GM19438 (cell line): ENCODE results near the gene BCL6.

ENCODE experiments used
- ATAC-seq: cut with Tn5 transposase; IDR thresholded peaks from one replicate; pipeline ENCODE4 v1.9.1; 2021; ENCODE audit warnings: low read depth; ENCODE audit not compliant: unreplicated experiment

BCL6 gene

GRCh38 chr3:187740421-187741399 is 4.6 kb downstream of the BCL6 start:
- ATAC-seq, result no peak

- ATAC-seq, result no peak
Observed at GRCh38 chr3:187739561-187740332, 5.5 kb downstream of the BCL6 start.

- ATAC-seq, result no peak
Observed at GRCh38 chr3:187739094-187739560, 6.1 kb downstream of the BCL6 start.

- ATAC-seq, result peak; percentile 62
Observed at GRCh38 chr3:187738331-187739093, 6.8 kb downstream of the BCL6 start.

GRCh38 chr3:187738071-187738330 is 7.3 kb downstream of the BCL6 start:
- ATAC-seq, result no peak

GRCh38 chr3:187737368-187738070 is 7.7 kb downstream of the BCL6 start:
- ATAC-seq, result no peak

GRCh38 chr3:187737006-187737367 is 8.3 kb downstream of the BCL6 start:
- ATAC-seq, result no peak

GRCh38 chr3:187736418-187736871 is 8.8 kb downstream of the BCL6 start:
- ATAC-seq, result no peak

- no peak for ATAC-seq
Observed at GRCh38 chr3:187735837-187736236, 9.4 kb downstream of the BCL6 start.

GRCh38 chr3:187735383-187735782 is 9.9 kb downstream of the BCL6 start:
- no peak for ATAC-seq

GRCh38 chr3:187734841-187735240 is 10.4 kb downstream of the BCL6 start:
- ATAC-seq, result no peak

GRCh38 chr3:187733371-187733770 is 11.9 kb downstream of the BCL6 start:
- ATAC-seq, result no peak

- ATAC-seq, result no peak
Observed at GRCh38 chr3:187729598-187729997, 15.7 kb downstream of the BCL6 start.

- no peak for ATAC-seq
Observed at GRCh38 chr3:187728940-187729583, 16.2 kb downstream of the BCL6 start.

GRCh38 chr3:187728248-187728647 is 17.0 kb downstream of the BCL6 start:
- ATAC-seq, result no peak

GRCh38 chr3:187726564-187726963 is 18.7 kb downstream of the BCL6 start:
- ATAC-seq, result no peak

GRCh38 chr3:187725653-187726370 is 19.5 kb downstream of the BCL6 start:
- ATAC-seq, result no peak

- ATAC-seq, result no peak
Observed at GRCh38 chr3:187725224-187725623, 20.0 kb downstream of the BCL6 start.

GRCh38 chr3:187722206-187722612 is 23.1 kb downstream of the BCL6 start:
- no peak for ATAC-seq
